Measurements from ENCODE around the gene MAN1A1.

MAN1A1 gene

DNA sequence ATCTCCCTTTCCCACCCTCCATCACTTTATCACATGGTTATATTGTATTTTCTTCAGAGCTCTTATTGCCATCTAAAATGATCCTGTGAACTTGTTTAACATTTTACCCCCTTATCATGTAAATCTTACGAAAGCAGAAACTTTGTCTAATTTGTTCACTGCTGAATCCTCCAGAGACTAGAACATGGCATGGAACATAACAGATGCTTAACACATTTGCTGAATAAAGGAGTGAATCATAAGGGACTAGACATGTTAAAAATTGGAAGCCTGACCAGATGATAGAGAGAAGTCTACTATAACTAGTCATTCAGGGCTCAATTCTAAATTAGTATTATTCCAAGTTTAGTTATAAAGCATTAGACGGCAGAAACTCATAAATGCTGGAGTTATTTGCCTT lies 73.3 kb downstream of the MAN1A1 start:
- in situ Hi-C loops (cut with MboI; ENCODE audit: low sequenced_read_pairs): no loop called here

DNA sequence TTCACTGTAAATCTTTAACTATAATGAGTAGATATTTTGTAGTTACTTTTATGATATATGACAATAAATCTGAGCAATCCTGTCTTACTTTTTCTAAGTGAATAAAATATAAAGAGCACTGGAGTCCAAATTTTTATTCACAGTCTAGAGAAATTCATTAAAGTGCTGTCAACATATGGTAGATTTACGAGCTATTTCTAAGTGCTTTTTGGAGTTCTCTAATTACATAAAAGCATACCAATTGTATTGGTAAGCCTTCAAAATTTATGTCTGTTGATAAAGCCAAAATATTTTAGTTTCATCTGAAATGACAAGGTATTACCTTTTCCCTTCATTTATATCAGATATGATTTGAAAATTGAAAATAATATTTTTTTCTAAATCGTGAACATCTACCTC lies 75.4 kb downstream of the MAN1A1 start:
- in situ Hi-C loops (cut with MboI; ENCODE audit: low sequenced_read_pairs): no loop called here

DNA sequence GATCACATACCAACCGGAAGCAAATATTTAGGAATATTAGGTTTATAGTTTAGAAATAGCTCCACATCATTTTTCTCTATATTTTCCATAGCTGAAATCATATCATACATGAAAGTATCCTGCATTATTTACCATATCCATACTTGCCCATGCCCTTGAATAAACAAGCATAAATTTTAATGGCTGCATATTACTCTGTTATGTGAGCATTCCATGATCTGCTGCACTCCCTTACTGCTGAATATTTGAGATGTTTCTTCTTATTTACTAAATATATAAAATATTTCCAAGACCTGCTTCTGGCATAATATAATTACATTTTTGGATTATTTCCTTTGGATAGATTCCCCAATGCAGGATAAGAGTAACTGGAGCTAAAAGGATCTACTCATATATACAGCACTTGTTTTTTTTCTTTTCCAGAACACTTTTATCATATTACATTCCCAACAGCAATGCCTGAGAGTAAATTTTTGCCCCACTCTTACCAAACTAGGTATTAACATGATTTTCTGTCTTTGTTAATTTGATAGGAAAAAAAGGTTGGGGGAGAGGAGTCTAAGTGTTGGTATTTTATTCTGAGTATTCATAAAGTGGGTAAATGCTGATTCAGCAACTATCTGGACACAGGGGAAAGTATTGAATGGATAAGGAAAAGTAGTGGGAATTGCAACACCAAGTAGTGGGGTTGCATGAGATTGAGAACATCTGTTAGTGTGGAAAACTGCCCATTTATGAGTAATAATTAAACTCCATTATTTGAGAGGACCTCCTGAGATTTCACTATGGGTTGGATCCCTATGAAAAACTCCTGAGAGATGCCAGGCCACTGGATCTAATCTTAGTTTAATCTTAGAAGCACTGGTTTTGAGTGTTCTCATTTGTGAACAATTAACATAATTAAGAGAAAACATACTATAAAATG lies 76.0 kb downstream of the MAN1A1 start:
- in situ Hi-C loops (cut with MboI; ENCODE audit: low sequenced_read_pairs): no loop called here

DNA sequence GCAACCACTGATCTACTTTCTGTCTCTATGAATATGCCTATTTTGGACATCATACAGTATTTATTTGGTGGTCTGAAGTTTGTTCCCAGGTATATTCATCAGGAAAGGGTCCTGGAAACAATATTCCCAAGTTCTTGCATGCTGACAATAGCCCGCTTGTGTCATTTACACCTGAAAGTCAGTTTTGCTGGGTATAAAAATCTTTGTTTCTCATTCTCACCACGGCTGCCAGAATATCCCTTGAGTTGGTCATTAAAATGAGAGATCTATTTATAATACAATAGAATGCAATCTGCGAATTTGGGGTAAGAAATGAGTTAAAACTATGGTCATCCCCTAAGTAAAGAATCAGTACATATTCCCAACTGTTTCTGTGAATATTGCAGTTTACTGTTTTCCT lies 79.0 kb downstream of the MAN1A1 start:
- in situ Hi-C loops (cut with MboI; ENCODE audit: low sequenced_read_pairs): no loop called here

- in situ Hi-C loops (cut with MboI; ENCODE audit: low sequenced_read_pairs): no loop called here
These were observed 80.1 kb downstream of the MAN1A1 start for GRCh38 chr6:119269266-119270103.

GRCh38 chr6:119267126-119267905 lies 82.2 kb downstream of the MAN1A1 start:
- in situ Hi-C loops (cut with MboI; ENCODE audit: low sequenced_read_pairs): no loop called here

DNA sequence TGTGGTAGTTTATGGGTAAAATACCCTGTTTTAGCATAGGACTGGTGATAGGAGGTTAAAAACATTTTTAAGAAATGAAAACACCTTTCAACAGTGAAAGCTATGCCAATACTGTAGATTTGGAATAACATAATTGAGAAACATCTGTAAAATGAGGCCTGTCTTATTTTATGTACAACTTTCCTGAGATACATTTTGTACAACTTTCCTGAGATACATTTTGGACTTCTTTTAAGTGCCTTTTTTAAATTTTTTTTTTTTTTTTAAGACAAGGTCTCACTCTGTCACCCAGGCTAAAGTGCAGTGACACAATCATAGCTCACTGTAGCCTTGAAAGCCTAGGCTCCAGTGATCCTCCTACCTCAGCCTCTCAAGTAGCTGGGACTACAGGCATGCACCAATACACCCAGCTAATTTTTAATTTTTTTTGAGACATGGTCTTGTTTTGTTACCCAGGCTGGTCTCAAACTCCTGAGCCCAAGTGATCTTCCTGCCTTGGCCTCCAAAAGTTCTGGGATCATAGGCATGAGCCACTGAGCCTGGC lies 84.6 kb downstream of the MAN1A1 start:
- in situ Hi-C loops (cut with MboI; ENCODE audit: low sequenced_read_pairs): no loop called here

DNA sequence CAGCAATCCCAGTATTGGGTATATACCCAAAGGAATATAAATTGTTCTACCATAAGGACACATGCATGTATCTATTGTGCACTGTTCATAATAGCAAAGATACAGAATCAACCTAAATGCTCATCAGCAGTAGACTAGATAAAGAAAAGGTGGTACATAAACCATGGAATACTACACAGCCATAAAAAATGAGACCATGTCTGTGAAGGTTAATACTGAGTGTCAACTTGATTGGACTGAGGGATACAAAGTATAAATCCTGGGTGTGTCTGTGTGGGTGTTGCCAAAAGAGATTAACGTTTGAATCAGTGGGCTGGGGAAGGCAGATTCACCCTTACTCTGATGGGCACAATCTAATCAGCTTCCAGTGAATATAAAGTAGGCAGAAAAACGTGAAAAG lies 86.9 kb downstream of the MAN1A1 start:
- in situ Hi-C loops (cut with MboI; ENCODE audit: low sequenced_read_pairs): no loop called here

- in situ Hi-C loops (cut with MboI; ENCODE audit: low sequenced_read_pairs): no loop called here
These were observed 87.6 kb downstream of the MAN1A1 start for GRCh38 chr6:119261944-119262284.

- in situ Hi-C loops (cut with MboI; ENCODE audit: low sequenced_read_pairs): no loop called here
These were observed 90.5 kb downstream of the MAN1A1 start for GRCh38 chr6:119259027-119259426.

GRCh38 chr6:119257726-119258125 lies 91.8 kb downstream of the MAN1A1 start:
- in situ Hi-C loops (cut with MboI; ENCODE audit: low sequenced_read_pairs): no loop called here

GRCh38 chr6:119256978-119257462 lies 92.5 kb downstream of the MAN1A1 start:
- in situ Hi-C loops (cut with MboI; ENCODE audit: low sequenced_read_pairs): no loop called here

DNA sequence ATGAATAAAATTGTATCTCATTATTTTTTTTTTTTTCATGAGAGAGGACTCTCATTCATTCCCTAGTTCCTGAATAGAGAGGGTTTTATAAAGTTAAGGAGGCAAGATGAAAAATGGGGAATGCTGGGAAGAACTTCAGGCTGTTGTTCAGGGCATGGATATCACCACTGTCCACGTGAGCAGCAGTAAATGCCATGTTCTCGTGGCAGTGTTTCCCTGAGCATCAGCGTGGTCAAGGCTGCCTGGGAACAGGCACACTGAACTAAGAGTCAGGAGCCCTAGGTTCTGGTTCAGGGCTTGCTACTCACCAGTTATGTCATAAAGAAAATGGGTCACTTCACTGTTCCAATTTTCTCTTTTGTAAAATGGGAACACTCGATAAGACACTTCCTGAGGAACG lies 93.2 kb downstream of the MAN1A1 start:
- in situ Hi-C loops (cut with MboI; ENCODE audit: low sequenced_read_pairs): no loop called here

DNA sequence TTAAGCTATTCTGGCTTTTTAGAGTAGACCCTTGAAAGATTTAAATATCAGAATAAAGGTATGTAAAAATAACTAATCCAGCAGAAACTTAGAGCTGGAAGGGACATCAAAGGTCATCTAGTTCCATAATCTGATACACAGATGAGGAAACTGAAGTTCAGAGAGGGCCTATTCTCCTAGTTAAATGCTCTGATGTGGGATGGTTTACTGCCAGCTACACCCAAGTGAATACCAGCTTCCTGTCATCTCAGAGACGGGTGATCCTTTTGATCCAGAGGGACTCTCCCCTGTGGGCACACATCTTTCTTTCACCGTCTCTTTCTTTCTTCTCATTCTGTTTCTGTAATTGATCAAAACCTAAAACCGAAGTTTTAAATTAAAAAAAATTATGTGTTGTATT lies 94.1 kb downstream of the MAN1A1 start:
- in situ Hi-C loops (cut with MboI; ENCODE audit: low sequenced_read_pairs): no loop called here

DNA sequence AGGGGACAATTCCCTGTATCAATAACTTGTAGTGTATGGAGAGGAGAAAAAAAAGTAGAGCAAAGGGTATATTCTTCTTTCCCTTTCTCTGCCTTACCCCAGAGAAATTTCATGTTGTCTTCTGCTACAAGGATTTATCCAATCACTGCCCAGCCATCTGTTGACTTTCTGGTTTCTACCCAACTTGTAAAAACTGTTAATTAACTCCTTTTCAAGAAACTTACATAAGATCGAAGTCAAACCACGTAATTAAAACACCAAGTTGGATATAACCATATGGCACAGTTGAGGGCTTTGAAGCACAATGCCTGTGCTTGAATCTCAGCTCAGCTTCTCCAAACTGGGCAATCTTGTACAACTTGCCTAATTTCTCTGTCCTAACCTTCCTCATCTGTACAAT lies 99.5 kb downstream of the MAN1A1 start:
- in situ Hi-C loops (cut with MboI; ENCODE audit: low sequenced_read_pairs): no loop called here

GRCh38 chr6:119249319-119249718 lies 100.2 kb downstream of the MAN1A1 start:
- in situ Hi-C loops (cut with MboI; ENCODE audit: low sequenced_read_pairs): no loop called here

DNA sequence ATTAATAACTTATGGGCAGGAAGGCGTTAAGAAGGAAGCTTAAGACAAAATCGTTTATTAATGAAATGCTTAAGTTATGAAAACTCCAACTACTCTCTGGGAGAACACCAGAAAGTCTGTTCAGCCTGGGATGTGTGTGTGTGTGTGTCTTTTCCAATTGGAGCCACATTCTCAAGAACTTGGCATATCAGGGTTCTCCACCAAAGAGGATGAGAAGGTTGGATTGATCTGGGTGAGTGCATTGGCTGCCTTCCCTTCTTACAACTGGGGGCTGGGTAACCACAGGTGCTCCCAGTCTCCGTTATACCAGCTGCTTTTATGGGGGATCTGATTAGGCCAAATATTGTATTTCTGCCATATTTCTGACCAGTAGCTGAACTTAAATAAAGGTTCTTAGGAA lies 102.1 kb downstream of the MAN1A1 start:
- in situ Hi-C loops (cut with MboI; ENCODE audit: low sequenced_read_pairs): no loop called here

GRCh38 chr6:119243657-119244056 lies 105.9 kb downstream of the MAN1A1 start:
- in situ Hi-C loops (cut with MboI; ENCODE audit: low sequenced_read_pairs): no loop called here

DNA sequence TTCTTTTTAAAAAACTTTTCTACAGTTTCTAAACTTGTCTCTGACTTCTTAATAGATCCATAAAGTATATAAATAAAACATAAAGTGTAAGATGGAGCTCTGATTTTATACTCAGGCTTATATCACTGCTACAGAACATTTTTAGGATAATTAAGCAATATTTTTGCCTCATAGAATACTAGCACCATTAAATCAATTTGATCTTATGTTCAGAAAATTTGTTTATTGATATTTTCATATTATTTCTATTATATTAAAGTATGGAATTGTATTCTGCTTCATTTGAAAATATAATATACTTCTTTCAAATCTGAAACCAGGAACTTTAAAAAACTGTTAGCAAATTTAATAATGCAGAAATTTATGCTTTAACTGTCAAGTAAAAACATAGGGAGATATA lies 106.5 kb downstream of the MAN1A1 start:
- in situ Hi-C loops (cut with MboI; ENCODE audit: low sequenced_read_pairs): no loop called here

- in situ Hi-C loops (cut with MboI; ENCODE audit: low sequenced_read_pairs): no loop called here
These were observed 107.8 kb downstream of the MAN1A1 start for GRCh38 chr6:119241540-119242309.
